ENCODE measurements around the gene CORO7.

CORO7 gene

GRCh38 chr16:4360538-4361021 is 55.8 kb downstream of the CORO7 start:
- CTCF ChIA-PET = interaction anchor here (1.2 to 5.2 kb wide), 3 partner anchors 10 to 42 kb away, joined by 5 to 64 read pairs (median 8); partner anchors contain the start of gene PAM16
- TF ChIP-seq, protein P1, sequence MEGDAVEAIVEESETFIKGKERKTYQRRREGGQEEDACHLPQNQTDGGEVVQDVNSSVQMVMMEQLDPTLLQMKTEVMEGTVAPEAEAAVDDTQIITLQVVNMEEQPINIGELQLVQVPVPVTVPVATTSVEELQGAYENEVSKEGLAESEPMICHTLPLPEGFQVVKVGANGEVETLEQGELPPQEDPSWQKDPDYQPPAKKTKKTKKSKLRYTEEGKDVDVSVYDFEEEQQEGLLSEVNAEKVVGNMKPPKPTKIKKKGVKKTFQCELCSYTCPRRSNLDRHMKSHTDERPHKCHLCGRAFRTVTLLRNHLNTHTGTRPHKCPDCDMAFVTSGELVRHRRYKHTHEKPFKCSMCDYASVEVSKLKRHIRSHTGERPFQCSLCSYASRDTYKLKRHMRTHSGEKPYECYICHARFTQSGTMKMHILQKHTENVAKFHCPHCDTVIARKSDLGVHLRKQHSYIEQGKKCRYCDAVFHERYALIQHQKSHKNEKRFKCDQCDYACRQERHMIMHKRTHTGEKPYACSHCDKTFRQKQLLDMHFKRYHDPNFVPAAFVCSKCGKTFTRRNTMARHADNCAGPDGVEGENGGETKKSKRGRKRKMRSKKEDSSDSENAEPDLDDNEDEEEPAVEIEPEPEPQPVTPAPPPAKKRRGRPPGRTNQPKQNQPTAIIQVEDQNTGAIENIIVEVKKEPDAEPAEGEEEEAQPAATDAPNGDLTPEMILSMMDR (IDR thresholded peaks at IDR 0.05; ENCODE audit: control extremely low read depth, extremely low read depth, low read depth, missing control alignments) = no peak
- DNase-seq (ENCODE audit: extremely low spot score) = no peak
- POLR2A ChIA-PET = no interaction called here

DNA sequence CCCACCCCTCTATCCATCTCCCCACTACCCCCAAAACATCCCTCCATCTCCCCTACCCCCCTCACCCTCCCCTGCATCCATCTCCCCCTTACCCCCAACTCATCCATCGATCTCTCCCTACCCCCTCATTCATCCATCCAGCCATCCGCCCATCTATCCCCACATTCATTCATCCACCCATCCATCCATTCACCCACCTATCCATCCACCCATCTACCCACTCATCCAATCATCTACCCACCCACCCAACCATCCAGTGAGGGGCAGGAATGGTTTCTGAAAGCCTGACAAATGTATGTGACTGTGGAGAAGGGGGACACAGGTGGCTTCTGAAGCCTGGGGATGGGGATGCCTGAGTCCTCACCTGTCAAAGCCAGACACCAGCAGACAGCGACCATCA is 56.5 kb downstream of the CORO7 start:
- TF ChIP-seq, protein P1 (IDR thresholded peaks at IDR 0.05; ENCODE audit: control extremely low read depth, extremely low read depth, low read depth, missing control alignments) = no peak
- DNase-seq (ENCODE audit: extremely low spot score) = no peak
- POLR2A ChIA-PET = no interaction called here
- CTCF ChIA-PET = interaction anchor here (0.8 to 5.2 kb wide), 13 partner anchors 9 to 188 kb away, joined by 3 to 64 read pairs (median 5); partner anchors contain the start of gene PAM16

- peak; percentile 78 for DNase-seq (ENCODE audit: extremely low spot score)
- ChIA-PET POLR2A (no interaction called here), CTCF (interaction anchor here (0.7 to 5.2 kb wide), 18 partner anchors 9 to 189 kb away, joined by 3 to 64 read pairs (median 4); no protein-coding TSS in a partner anchor)
- TF ChIP-seq, protein P1 (IDR thresholded peaks at IDR 0.05; ENCODE audit: control extremely low read depth, extremely low read depth, low read depth, missing control alignments) = peak; percentile 80
Observed at GRCh38 chr16:4358831-4359561, 57.4 kb downstream of the CORO7 start.

DNA sequence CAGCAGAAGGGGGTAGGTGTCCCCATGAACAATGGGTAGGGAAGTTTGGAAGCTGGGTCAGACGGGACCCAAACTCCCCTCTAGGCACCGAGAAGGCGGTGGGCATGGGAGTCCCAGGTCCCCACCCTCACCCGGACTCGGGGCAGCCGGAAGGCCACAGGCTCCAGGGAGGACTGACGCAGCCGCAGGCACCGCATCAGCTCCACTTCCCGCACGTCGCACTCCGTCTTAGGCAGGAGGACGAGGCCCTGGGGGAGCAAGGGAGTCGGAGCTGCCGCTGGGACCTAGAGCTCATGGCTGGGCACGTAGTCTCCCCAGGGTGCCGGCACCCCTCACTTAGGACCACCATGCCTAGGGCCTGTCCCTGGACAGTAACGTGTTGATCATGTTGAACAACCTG is 58.2 kb downstream of the CORO7 start:
- no peak for DNase-seq (ENCODE audit: extremely low spot score)
- TF ChIP-seq, protein P1 (IDR thresholded peaks at IDR 0.05; ENCODE audit: control extremely low read depth, extremely low read depth, low read depth, missing control alignments) = no peak
- POLR2A ChIA-PET = no interaction called here
- CTCF ChIA-PET = interaction anchor here (0.7 to 5.2 kb wide), 11 partner anchors 8 to 70 kb away, joined by 3 to 64 read pairs (median 4); no protein-coding TSS in a partner anchor

DNA sequence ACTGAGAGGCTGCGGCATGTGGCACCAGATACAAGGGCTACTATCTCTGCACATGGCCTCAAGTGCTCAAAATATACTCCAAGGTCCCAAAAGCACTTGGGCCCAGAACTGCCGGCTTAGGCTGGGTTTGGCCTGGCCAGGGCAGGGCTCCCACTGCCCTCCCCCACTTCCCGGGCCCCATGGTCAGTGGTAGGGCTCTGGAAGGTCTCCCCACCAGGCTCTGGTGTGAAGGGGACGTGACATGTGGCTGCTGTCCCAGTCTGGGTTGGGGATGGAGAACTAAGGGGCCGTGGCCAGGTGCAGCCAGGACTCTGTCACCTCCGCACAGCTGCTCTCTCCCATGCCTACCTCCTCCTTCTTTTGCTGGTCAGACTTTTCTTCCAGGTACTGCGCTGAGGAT is 59.6 kb downstream of the CORO7 start:
- POLR2A ChIA-PET = no interaction called here
- CTCF ChIA-PET = interaction anchor here (1.7 kb wide), 1 partner anchor 45 kb away, joined by 4 read pairs; no protein-coding TSS in a partner anchor
- no peak for DNase-seq (ENCODE audit: extremely low spot score)
- TF ChIP-seq, protein P1 (IDR thresholded peaks at IDR 0.05; ENCODE audit: control extremely low read depth, extremely low read depth, low read depth, missing control alignments) = no peak

DNA sequence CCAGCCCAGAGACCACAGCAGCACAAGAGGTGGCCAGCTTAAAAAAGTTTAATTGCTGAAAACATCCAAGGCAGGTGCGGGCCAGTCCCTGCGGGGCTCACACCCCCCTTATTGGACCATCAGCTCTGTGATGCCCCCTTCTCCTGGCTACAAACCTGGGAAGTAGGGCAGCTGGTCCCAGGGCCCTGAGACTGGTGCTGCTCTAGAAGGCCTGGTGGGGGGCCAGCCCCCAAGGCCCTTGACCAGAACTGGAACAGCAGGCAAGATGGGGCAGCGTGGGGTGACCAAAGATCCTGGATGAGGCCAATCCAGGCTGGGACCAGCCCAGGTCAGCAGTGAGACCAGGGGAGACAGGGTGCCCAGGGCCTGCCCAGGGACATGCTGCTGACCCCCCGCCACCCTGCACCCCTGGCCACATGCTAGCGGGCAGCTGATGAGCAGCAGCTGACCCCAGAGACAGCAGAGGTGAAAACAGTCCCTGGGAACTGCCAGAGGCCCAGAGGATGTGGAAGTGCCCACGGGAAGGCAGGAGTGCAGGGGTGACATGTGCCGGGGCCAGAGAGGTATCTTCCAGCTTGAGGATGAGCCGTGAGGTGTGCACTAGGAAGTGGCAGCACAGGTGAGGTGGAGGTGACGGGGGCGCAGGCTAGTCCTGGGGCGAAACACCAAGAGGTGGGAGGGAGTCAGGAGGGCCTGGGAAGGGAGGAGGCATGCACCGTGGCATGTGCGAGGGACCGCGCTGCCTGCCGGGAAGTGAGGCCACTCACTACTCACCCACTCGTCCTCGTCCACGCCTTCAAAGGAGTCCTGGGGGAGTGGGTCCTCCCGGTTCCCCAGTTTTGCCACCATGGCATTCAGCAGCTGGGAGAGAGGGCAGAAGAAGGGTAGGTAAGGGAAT is 61.6 kb downstream of the CORO7 start:
- TF ChIP-seq, protein P1 (IDR thresholded peaks at IDR 0.05; ENCODE audit: control extremely low read depth, extremely low read depth, low read depth, missing control alignments) = no peak
- no peak for DNase-seq (ENCODE audit: extremely low spot score)
- ChIA-PET CTCF (interaction anchor here (0.6 to 1.4 kb wide), 3 partner anchors 25 to 49 kb away, joined by 3 read pairs; no protein-coding TSS in a partner anchor), POLR2A (no interaction called here)
